RPMI7951 (cell line): ENCODE data around the gene DMWD. TPM values are rescaled to one million over a fixed set of nuclear protein-coding genes. Genes with fewer than 3 reads are reported as not detected.
A peak's percentile ranks its signal among the peaks of the same experiment; 100 is the strongest.

Source experiments
- DNase-seq: peaks from one replicate; pipeline ENCODE4 v3.0.0-alpha.2; 2012; ENCODE audit warnings: low read depth
- total RNA-seq: library from RNA; depleted of rRNA; stranded (reverse); fragments of >200 nt; shearing (Covaris generic); gene quantifications from 2 replicates; pipeline ENCODE4 v1.2.3, GENCODE V29; 2014

DMWD gene
- total RNA-seq, 1 experiment from 2014 or later: 14.2 TPM

DNA sequence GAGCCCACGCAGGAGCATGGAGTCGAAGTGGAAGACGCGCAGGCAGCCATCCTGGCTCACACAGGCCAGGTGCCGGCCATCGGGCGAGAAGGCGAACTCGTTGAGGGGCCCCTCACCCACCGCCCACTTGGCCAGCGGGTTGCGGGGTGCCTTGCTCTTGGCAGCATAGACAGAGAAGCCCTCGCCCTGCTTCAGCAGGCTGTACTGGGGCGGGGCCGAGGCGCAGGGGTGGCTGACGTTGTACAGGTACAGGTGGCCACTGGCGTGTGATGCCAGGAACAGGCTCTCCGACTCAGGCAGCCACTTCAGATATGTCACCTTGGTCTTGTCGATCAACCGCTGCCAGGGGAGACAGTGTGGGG lies 6.1 kb downstream of the DMWD start:
- no peak for DNase-seq

DNA sequence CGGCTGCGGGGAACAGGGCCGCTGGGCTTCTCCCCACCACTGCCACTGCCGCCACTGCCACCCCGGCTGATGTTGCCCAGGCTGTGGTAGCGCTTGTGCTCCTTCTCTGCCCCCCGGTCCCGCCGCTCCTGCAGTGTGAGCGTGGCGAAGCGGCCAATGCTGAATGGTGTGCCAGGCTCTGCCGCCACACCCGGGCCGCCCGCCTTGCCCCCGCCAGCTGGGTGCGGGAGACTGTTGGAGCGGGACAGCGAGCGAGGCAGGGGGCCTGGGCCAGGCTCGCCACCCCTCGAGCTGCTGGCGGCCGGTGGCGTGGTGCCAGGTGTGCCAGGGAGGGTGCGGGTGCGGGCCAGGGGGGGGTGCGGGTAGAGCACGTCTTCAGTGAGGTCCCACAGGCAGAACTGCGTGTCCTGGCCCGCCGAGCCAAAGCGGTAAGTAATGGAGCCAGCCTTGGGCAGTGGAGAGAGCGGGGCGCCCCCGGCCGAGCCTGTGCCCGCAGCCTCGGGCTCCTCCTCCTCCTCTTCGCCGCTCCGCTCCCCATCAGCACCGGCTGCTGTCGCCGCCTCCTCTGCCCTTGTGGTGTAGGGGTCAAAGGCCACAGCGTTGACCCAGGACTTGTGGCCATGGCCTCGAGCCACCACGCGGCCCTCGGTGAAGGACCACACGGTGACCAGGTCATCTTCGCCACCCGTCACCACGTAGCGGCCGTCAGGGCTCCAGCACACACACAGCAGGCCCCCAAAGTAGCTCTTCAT lies 6.7 kb downstream of the DMWD start:
- no peak for DNase-seq

GRCh38 chr19:45785097-45785496 lies 7.5 kb downstream of the DMWD start:
- no peak for DNase-seq

GRCh38 chr19:45784096-45784495 lies 8.5 kb downstream of the DMWD start:
- no peak for DNase-seq

- peak; percentile 90 for DNase-seq
These were observed 9.5 kb downstream of the DMWD start for GRCh38 chr19:45782820-45783785.

DNA sequence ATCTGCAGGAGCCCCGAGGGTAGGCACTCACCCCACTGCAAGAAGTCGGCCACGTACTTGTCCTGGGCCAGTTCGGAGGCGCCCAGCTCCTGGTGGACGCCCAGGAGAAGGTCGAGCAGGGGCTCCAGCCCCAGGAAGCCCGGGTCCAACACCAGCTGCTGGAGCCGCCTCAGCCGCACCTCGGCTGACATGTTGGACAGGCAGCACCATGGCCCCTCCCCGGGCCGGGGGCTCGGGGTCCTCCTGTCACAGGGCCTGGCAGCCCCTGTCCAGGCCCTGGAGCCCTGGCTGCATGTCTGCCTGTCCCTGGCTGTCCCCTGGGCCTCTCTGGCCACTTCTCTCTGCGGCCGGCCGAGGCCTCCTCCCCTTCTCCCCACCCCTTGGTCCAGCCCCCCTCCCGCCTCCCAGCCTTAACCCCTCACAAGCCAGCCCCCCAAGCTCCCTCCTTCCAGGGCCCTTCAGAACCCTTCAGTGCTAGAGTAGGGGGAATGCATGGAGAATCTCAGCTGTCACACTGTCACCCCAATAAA lies 10.4 kb downstream of the DMWD start, which contains the start of gene DMPK:
DMPK (minus strand) TSS at position 329 of the 530 bp plus-strand sequence; CDS start at position 191, 138 bp downstream.
- DNase-seq: peak; percentile 41

DNA sequence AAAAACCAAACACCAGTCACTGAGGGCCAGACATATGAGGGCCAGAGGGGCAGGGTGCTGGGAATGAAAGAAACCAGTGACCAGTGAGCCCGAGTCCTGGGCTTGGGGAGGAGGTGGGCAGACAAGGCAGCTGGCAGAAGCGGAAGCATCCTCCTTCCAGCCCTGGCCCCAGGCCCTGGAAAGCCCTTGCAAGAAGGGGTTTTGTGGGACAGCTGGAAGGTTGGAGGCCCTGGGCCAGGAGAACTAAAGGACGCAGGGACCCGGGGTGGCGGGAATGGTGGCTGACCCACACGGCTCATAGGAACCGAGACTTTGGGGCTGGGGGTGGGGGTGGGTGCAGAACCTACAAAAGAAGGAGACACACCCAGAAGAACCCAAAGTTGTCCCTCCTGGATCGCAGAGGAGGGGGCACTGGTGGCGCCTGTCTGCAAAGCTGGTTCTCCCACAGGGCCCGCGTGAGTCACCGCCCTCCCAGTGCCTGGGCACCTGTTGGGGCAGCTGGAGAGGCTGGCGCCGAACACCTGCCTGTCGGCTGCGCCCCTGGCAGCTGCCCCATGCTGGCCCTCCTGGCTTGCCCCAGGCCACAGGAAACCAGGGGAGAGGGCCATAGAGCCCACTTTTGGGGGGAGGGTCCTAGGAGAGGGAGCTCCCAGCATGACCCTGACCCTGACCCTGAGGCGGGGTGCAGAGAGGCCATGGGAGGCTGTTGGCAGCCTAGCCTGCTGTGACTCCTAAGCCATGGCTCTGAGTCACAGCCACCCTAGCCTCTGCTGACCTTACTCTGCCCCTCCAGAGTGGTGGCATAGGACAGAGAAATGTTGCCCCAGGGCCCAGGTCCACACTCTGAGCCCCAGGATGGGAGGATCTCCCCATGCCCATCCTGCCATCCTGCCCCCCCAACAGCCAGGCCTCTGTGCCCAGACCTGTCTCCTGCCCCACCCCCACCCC lies 11.2 kb downstream of the DMWD start:
- DNase-seq: peak; percentile 81

GRCh38 chr19:45780448-45781213 lies 12.0 kb downstream of the DMWD start:
- DNase-seq: no peak

DNA sequence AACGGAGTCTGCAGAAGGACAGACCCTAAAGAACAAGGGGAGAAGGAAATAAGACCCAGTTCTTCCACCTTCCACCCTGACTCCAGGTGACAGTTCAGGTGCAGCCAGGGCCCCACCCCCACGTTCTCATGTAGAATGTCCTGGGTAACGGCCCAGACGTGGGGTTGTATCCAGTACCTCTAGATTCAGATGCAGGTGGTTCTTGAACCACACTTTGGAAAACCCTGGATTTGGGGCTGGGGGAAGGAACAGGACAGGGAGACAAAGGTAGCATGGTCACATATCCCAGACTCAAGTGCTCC lies 12.5 kb downstream of the DMWD start:
- DNase-seq: no peak

- DNase-seq: no peak
These were observed 13.2 kb downstream of the DMWD start for GRCh38 chr19:45779231-45780145.

DNA sequence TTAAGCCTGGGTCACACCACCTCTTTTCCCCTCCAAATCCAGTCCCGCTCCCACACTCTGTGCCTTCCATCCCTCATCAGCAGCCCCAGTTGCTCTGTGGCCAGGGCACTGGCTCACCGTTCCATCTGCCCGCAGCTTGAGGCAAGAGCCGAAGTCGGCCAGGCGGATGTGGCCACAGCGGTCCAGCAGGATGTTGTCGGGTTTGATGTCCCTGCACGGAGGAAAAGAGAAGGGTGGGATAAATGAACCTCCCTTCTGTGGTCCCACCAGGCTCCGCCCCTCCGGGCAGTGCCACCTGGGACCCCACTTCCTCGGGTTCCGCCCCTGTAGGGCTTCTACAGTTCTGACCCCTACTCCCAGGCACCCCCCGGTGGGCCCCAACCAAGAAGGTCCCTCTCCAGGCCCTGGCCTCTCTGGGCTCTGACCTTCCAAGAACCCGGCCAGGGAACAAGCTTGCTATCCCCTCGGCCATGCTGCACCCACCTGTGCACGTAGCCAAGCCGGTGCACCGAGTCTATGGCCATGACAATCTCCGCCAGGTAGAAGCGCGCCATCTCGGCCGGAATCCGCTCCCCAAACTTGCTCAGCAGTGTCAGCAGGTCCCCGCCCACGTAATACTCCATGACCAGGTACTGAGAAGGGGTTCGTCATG lies 14.5 kb downstream of the DMWD start:
- no peak for DNase-seq

DNA sequence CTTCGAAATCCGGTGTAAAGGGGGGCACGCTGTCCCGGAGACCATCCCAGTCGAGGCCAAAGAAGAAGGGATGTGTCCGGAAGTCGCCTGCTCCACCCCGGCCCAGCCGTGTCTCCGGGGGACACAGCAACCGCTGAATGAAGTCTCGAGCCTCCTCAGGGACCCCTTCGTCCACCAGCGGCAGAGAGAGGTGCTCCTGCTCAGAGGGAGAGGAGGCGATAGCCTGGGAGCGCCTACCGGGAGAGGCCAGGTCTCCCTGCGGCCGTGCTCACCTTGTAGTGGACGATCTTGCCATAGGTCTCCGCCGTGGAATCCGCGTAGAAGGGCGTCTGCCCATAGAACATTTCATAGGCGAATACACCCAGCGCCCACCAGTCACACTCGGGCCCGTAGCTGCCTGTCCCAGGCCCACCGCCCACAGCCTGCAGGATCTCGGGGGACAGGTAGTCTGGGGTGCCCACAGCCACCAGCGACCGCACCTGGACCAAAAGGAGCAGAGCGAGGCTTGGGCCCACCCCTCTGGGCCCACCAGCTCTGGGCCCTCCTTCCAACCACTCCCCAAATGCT lies 15.2 kb downstream of the DMWD start:
- DNase-seq: no peak

DNA sequence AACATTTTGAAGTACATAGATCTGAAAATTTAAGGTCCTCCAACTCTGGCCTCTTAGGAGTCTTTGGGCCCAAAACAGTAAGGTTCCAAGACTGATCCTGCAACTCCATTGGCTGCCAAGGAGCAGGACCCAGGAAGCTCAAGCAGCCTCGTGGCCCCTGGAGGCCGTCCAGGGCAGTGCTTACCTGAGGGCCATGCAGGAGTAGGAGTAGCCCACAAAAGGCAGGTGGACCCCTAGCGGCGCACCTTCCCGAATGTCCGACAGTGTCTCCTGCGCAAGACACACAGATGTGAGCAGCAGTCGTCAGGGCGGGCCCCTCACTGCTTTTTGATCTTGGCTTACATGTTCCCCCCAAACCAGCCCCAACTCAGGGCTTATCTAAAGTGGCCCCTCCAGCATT lies 17.9 kb downstream of the DMWD start:
- no peak for DNase-seq

- no peak for DNase-seq
These were observed 19.3 kb downstream of the DMWD start for GRCh38 chr19:45773384-45773783.

DNA sequence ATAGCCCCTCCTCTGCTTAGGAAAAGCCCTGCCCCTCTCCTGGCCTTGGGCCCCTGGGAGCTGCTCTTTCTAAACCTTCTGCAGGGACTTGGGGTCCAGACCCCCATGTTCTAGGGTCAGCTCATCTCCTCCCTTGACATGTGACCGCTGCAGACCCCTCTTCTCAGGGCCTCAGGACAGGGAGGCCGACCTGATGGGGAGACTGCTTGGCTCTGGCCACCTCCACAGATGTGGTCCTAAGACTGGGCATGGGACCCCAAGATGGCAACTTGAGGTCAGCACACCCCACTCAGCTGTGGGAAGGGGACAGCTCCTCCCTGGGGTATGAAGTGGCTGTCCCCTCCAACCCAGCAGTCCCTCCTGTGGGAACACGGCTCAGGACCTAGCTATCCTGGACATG lies 19.7 kb downstream of the DMWD start:
- no peak for DNase-seq

- DNase-seq: no peak
These were observed 20.4 kb downstream of the DMWD start for GRCh38 chr19:45772130-45772840.

GRCh38 chr19:45771311-45771933 lies 21.2 kb downstream of the DMWD start:
- DNase-seq: no peak
